ENCODE measurements around the gene DPAGT1.
A peak's percentile ranks its signal among the peaks of the same experiment; 100 is the strongest.
"Not testable (repeated sequence)": the region's sequence is repeated elsewhere in the genome, so short reads cannot be mapped to it uniquely, and the experiment has no call there.

DPAGT1 gene

GRCh38 chr11:119116601-119117000 is 14.9 kb upstream of the DPAGT1 start:
- H3K4me3 ChIP-seq (ENCODE audit: low read depth, low read length), result no peak overlapping the region
- no peak for DNase-seq (ENCODE audit: low read depth)

- H3K4me3 ChIP-seq (ENCODE audit: low read depth, low read length), result no peak overlapping the region
- no peak for DNase-seq (ENCODE audit: low read depth)
Measured at GRCh38 chr11:119116235-119116594, 14.6 kb upstream of the DPAGT1 start.

GRCh38 chr11:119115484-119116234 is 14.0 kb upstream of the DPAGT1 start:
- no peak overlapping the region for H3K4me3 ChIP-seq (ENCODE audit: low read depth, low read length)
- no peak for DNase-seq (ENCODE audit: low read depth)

- no peak for DNase-seq (ENCODE audit: low read depth)
- no peak overlapping the region for H3K4me3 ChIP-seq (ENCODE audit: low read depth, low read length)
Measured at GRCh38 chr11:119114351-119114750, 12.7 kb upstream of the DPAGT1 start.

- H3K4me3 ChIP-seq (ENCODE audit: low read depth, low read length), result no peak overlapping the region
- DNase-seq (ENCODE audit: low read depth), result no peak
Measured at GRCh38 chr11:119113716-119114115, 12.1 kb upstream of the DPAGT1 start.

GRCh38 chr11:119112314-119113020 is 10.8 kb upstream of the DPAGT1 start:
- DNase-seq (ENCODE audit: low read depth), result no peak
- H3K4me3 ChIP-seq (ENCODE audit: low read depth, low read length), result no peak overlapping the region

- no peak for DNase-seq (ENCODE audit: low read depth)
- H3K4me3 ChIP-seq (ENCODE audit: low read depth, low read length), result no peak overlapping the region
Measured at GRCh38 chr11:119111361-119111925, 9.8 kb upstream of the DPAGT1 start.

- no peak for DNase-seq (ENCODE audit: low read depth)
- H3K4me3 ChIP-seq (ENCODE audit: low read depth, low read length), result no peak overlapping the region
Measured at GRCh38 chr11:119110439-119110838, 8.8 kb upstream of the DPAGT1 start.

GRCh38 chr11:119109843-119110242 is 8.2 kb upstream of the DPAGT1 start:
- no peak overlapping the region for H3K4me3 ChIP-seq (ENCODE audit: low read depth, low read length)
- no peak for DNase-seq (ENCODE audit: low read depth)

- DNase-seq (ENCODE audit: low read depth), result no peak
- no peak overlapping the region for H3K4me3 ChIP-seq (ENCODE audit: low read depth, low read length)
Measured at GRCh38 chr11:119108857-119109221, 7.2 kb upstream of the DPAGT1 start.

- no peak for DNase-seq (ENCODE audit: low read depth)
Measured at GRCh38 chr11:119108146-119108856, 6.6 kb upstream of the DPAGT1 start.

GRCh38 chr11:119107538-119108145 is 6.0 kb upstream of the DPAGT1 start:
- DNase-seq (ENCODE audit: low read depth), result no peak
- peak overlapping the region; percentile 75 for H3K4me3 ChIP-seq (ENCODE audit: low read depth, low read length)

More at GRCh38 chr11:119108146-119108856, 6.6 kb upstream of the DPAGT1 start:
- peak overlapping the region; percentile 75 for H3K4me3 ChIP-seq (ENCODE audit: low read depth, low read length)

GRCh38 chr11:119106564-119107537 is 5.2 kb upstream of the DPAGT1 start, which contains the start of gene C2CD2L:
Gene C2CD2L (plus strand): TSS chr11:119107344. CDS start chr11:119107742, 398 bp downstream.
- peak within 1 kb of the TSS; percentile 75 for H3K4me3 ChIP-seq (ENCODE audit: low read depth, low read length)
- DNase-seq (ENCODE audit: low read depth), result peak; percentile 66

- H3K4me3 ChIP-seq (ENCODE audit: low read depth, low read length), result no peak overlapping the region
- DNase-seq (ENCODE audit: low read depth), result no peak
Measured at GRCh38 chr11:119103793-119104192, 2.1 kb upstream of the DPAGT1 start.

GRCh38 chr11:119103161-119103664 is 1.6 kb upstream of the DPAGT1 start:
- not testable (repeated sequence) for DNase-seq (ENCODE audit: low read depth)
- peak overlapping the region; percentile 92 for H3K4me3 ChIP-seq (ENCODE audit: low read depth, low read length)

GRCh38 chr11:119100994-119101758 is 477 bp downstream of the DPAGT1 start:
- peak overlapping the region; percentile 92 for H3K4me3 ChIP-seq (ENCODE audit: low read depth, low read length)
- no peak for DNase-seq (ENCODE audit: low read depth)

GRCh38 chr11:119100246-119100970 is 1.2 kb downstream of the DPAGT1 start:
- DNase-seq (ENCODE audit: low read depth), result no peak
- H3K4me3 ChIP-seq (ENCODE audit: low read depth, low read length), result peak overlapping the region; percentile 92
